Omental fat pad (tissue), 4 donors: Measurements from ENCODE around the gene SLCO3A1. TPM values are rescaled to one million over a fixed set of nuclear protein-coding genes. Genes with fewer than 3 reads are reported as not detected.

Source experiments
- ATAC-seq: fragments of 150-250 bp; one replicate; pipeline ENCODE4 v1.9.1; 2016; ENCODE audit warnings: mild to moderate bottlenecking, moderate library complexity; ENCODE audit not compliant: low FRiP score
- DNase-seq: peaks from one replicate; pipeline ENCODE4 v3.0.0-alpha.2; 2019; ENCODE audit warnings: low spot score
- total RNA-seq, 4 donors: library from RNA; depleted of rRNA; stranded (reverse); fragments of >200 nt; gene quantifications; one replicate each; pipeline ENCODE4 v1.1.0, GENCODE V29; 2016
- TF ChIP-seq, protein P1 (sequence below), 3 donors: fragments of 450-650 bp; IDR thresholded peaks; one replicate each; pipeline ENCODE4 v1.5.1; 2016 to 2017; ENCODE audit warnings: antibody characterized with exemption in 3 of 3, mild to moderate bottlenecking in 3 of 3, moderate library complexity in 2 of 3

SLCO3A1 gene
- total RNA-seq, 4 donors from 2014 or later = 12.3 to 21.8 (median 14.8) TPM

DNA sequence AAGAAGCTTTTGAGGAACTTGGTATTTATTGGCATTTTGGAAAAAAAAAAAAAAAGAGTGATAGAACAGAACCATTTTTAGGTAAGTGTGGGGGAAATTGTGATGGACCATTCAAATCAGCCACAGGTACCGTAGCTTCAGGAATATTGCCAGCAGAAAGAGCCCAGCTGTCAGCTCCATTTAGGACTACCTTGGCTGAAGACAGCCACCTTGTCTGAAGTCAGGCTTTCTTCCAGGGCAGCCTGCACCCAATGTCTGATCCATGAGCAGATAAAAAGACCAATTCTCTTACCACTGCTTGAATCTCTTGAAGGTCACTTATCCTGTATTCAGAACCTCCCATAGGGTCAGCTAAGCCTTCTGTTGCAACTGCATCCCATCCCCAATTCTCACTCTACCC lies 37.6 kb downstream of the SLCO3A1 start:
- DNase-seq (no peak), ATAC-seq (no peak)
- TF ChIP-seq, protein P1, sequence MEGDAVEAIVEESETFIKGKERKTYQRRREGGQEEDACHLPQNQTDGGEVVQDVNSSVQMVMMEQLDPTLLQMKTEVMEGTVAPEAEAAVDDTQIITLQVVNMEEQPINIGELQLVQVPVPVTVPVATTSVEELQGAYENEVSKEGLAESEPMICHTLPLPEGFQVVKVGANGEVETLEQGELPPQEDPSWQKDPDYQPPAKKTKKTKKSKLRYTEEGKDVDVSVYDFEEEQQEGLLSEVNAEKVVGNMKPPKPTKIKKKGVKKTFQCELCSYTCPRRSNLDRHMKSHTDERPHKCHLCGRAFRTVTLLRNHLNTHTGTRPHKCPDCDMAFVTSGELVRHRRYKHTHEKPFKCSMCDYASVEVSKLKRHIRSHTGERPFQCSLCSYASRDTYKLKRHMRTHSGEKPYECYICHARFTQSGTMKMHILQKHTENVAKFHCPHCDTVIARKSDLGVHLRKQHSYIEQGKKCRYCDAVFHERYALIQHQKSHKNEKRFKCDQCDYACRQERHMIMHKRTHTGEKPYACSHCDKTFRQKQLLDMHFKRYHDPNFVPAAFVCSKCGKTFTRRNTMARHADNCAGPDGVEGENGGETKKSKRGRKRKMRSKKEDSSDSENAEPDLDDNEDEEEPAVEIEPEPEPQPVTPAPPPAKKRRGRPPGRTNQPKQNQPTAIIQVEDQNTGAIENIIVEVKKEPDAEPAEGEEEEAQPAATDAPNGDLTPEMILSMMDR (IDR thresholded peaks at IDR 0.05) = no peak

DNA sequence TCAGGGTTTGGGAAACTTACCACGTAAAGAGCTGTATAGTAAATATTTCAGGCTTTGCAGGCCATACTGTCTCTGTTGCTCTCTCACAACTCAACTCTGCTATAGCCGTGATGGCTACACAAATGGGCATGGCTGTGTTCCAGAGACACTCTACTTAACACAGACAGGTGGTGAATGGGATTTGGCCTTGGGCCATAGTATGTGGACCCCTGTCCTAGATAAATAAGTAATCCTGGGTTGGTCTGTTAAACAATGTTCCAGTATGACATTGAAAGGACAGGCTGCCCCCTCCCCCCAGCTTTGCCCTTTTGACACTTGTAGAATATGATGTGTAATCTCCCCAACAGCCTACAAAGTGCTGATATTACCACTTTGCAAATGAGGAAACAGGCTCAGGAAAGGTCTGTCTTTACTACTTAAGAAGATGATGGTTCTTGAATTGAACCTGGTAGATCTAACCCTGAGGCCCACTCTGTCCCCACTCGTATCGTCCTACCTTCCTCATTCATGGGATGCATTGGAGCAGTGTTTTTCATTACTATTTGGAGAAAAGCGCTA lies 38.4 kb downstream of the SLCO3A1 start:
- DNase-seq (no peak), ATAC-seq (no peak)
- TF ChIP-seq, protein P1 (IDR thresholded peaks at IDR 0.05) = no peak

DNA sequence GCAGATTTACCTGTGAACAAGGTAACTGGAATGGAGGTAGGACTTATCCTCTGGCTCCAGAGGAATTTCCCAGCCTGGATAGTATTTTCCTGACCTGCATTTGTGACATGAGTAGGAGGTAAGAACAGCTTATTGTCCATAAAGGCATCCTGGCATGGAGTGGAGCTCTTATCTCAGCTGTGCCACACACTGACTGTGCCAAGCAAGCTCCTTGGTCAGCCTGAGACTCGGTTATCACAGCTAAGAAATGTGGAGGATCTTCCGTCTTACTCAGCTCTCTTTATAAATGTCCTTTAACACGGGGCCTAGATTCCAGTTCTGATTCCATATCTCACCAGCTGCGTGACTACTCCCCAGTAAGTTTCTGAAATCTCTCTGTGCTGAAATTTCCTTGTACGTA lies 38.9 kb downstream of the SLCO3A1 start:
- TF ChIP-seq, protein P1 (IDR thresholded peaks at IDR 0.05) = no peak
- DNase-seq (no peak), ATAC-seq (no peak)

DNA sequence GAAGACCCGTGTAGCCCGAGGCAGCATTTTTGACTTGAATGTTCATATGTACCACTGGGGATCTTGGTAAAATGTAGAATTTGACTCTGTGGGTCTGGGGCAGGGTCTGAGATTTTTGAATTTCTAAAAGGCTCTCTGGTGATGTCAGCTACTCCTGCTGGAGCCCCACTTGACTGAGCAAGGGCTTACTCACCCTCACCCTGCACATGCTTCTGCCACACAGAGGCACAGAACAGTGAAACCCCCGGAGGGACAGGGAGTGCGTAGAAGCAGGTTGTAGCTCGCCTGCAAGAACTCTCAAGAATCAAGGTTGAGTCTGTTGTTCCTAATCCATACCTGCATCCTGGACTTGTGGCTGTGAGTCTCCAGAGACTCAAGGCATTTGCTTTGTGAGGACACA lies 41.1 kb downstream of the SLCO3A1 start:
- DNase-seq (no peak), ATAC-seq (no peak)
- TF ChIP-seq, protein P1 (IDR thresholded peaks at IDR 0.05) = no peak

DNA sequence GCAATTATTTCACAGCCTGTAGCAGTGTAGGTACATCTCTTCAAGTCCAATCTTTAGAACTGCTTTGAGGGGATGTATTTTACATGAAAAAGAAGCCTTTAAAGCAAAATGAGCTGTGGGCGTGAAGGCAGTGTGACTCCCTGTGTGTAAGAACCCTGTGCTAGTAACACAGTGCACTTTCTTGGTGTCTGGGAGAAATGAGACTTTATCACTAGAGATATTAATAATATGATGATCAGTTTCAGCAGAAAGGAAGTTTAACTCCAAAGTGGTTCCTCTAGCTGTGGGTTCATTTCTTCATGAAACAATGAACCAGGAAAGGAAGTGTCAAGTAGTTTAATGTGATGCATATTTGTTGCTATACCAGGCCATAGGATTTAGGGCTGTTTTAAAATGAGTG lies 41.5 kb downstream of the SLCO3A1 start:
- DNase-seq (no peak), ATAC-seq (no peak)
- TF ChIP-seq, protein P1 (IDR thresholded peaks at IDR 0.05) = no peak

DNA sequence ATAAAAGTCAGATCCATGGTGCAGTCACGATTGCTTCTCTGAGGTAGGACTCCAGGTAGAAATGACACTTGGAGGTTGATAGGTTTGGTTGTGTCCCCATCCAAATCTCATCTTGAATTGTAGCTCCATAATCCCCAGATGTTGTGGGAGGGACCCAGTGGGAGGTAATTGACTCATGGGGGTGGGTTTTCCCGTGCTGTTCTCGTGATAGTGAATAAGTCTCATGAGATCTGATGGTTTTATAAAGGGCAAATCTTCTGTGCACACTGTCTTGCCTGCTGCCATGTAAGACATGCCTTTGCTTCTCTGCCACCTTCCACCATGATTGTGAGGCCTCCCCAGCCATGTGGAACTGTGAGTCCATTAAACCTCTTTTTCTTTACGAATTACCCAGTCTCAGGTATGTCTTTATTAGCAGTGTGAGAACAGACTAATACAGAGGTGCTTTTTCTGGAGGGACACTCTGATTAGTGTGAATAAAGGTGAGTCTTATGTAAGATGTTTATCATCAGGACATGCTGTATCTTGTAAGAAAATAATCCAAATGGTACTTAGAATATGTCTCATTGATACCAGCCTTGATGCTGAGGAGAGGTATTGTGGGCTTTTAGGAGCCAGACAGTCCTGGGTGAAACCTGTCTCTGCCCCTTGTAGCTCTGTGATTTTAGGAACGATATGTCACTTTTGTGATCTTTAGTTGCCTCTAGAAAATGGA lies 43.0 kb downstream of the SLCO3A1 start:
- ATAC-seq = no peak
- DNase-seq = no peak
- TF ChIP-seq, protein P1 (IDR thresholded peaks at IDR 0.05) = no peak
